Trophoblast cell (in vitro differentiated cells and primary cell): Measurements from ENCODE around the gene IL31.

Experiments used
- DNase-seq, 2 donors: peaks; one replicate each; pipeline ENCODE4 v3.0.0-alpha.2; 2016
- H2AFZ ChIP-seq: 2 replicates; pipeline ENCODE4 v1.6.1; 2013; ENCODE audit warnings: low read length, moderate library complexity, mild to moderate bottlenecking; ENCODE audit not compliant: insufficient read depth, poor library complexity
- H2AK5ac ChIP-seq: 2 replicates; pipeline ENCODE4 v1.6.1; 2013; ENCODE audit warnings: mild to moderate bottlenecking, low read length
- H2BK120ac ChIP-seq: 2 replicates; pipeline ENCODE4 v1.6.1; 2013; ENCODE audit warnings: low read length, mild to moderate bottlenecking, moderate library complexity; ENCODE audit not compliant: insufficient read depth, poor library complexity
- H2BK12ac ChIP-seq: 2 replicates; pipeline ENCODE4 v1.6.1; 2013; ENCODE audit warnings: mild to moderate bottlenecking, low read length, moderate library complexity
- H2BK5ac ChIP-seq: 2 replicates; pipeline ENCODE4 v1.6.1; 2013; ENCODE audit warnings: low read length, low read depth, moderate library complexity, mild to moderate bottlenecking; ENCODE audit not compliant: poor library complexity
- H3K14ac ChIP-seq: 2 replicates; pipeline ENCODE4 v1.6.1; 2013; ENCODE audit warnings: mild to moderate bottlenecking, low read length
- H3K18ac ChIP-seq: 2 replicates; pipeline ENCODE4 v1.6.1; 2013; ENCODE audit warnings: mild to moderate bottlenecking, low read length
- H3K23ac ChIP-seq: 2 replicates; pipeline ENCODE4 v1.6.1; 2013; ENCODE audit warnings: low read length
- H3K27ac ChIP-seq: 2 replicates; pipeline ENCODE4 v1.5.1; 2013; ENCODE audit warnings: low read depth, mild to moderate bottlenecking, inconsistent platforms, low read length, moderate library complexity
- H3K27me3 ChIP-seq: 2 replicates; pipeline ENCODE4 v1.6.1; 2013; ENCODE audit warnings: inconsistent platforms, mild to moderate bottlenecking, low read length, moderate library complexity; ENCODE audit not compliant: insufficient read depth
- H3K36me3 ChIP-seq, 2 experiments: 1 replicate in 1 of 2; 2 replicates in 1 of 2; pipeline ENCODE4 v1.6.1; 2013; ENCODE audit warnings: low read length in 2 of 2, mild to moderate bottlenecking in 2 of 2, moderate library complexity in 1 of 2; ENCODE audit not compliant: insufficient read depth in 2 of 2, control insufficient read depth in 1 of 2
- H3K4ac ChIP-seq: 2 replicates; pipeline ENCODE4 v1.6.1; 2013; ENCODE audit warnings: low read depth, mild to moderate bottlenecking, low read length, moderate library complexity
- H3K4me1 ChIP-seq, 2 experiments: 1 replicate in 1 of 2; 2 replicates in 1 of 2; pipeline ENCODE4 v1.6.1; 2013; ENCODE audit warnings: low read length in 2 of 2, mild to moderate bottlenecking in 2 of 2, moderate library complexity in 1 of 2; ENCODE audit not compliant: insufficient read depth in 2 of 2, control insufficient read depth in 1 of 2
- H3K4me2 ChIP-seq: 2 replicates; pipeline ENCODE4 v1.6.1; 2013; ENCODE audit warnings: inconsistent platforms, mild to moderate bottlenecking, low read length, moderate library complexity
- H3K4me3 ChIP-seq: 2 replicates; pipeline ENCODE4 v1.5.1; 2013; ENCODE audit warnings: mild to moderate bottlenecking, low read depth, low read length, inconsistent platforms
- H3K79me1 ChIP-seq: one replicate; pipeline ENCODE4 v1.6.1; 2013; ENCODE audit warnings: low read length
- H3K79me2 ChIP-seq: 2 replicates; pipeline ENCODE4 v1.6.1; 2013; ENCODE audit warnings: low read length, mild to moderate bottlenecking; ENCODE audit not compliant: control insufficient read depth, insufficient read depth, poor library complexity
- H3K9ac ChIP-seq: 2 replicates; pipeline ENCODE4 v1.6.1; 2013; ENCODE audit warnings: mild to moderate bottlenecking, low read length
- H3K9me3 ChIP-seq: 2 replicates; pipeline ENCODE4 v1.6.1; 2013; ENCODE audit warnings: low read depth, mild to moderate bottlenecking, control low read depth, inconsistent platforms, low read length; ENCODE audit not compliant: insufficient read depth
- H4K12ac ChIP-seq: 2 replicates; pipeline ENCODE4 v1.6.1; 2013; ENCODE audit warnings: low read depth, mild to moderate bottlenecking, low read length, moderate library complexity
- H4K8ac ChIP-seq: 2 replicates; pipeline ENCODE4 v1.6.1; 2013; ENCODE audit warnings: low read depth, mild to moderate bottlenecking, low read length, moderate library complexity
- H4K91ac ChIP-seq: one replicate; pipeline ENCODE4 v1.6.1; 2013; ENCODE audit warnings: low read depth, mild to moderate bottlenecking, low read length, moderate library complexity
- WGBS: extraction: QIAGEN DNeasy Blood & Tissue Kit; methylation state at CpG from one replicate; pipeline ENCODE4 v1.1.7; 2013; ENCODE audit warnings: missing lambda C conversion rate; ENCODE audit not compliant: insufficient read length, insufficient coverage; ENCODE audit errors: extremely low coverage; 5-methylcytosine and 5-hydroxymethylcytosine counted together

IL31 gene

GRCh38 chr12:122166422-122167349 lies 7.3 kb downstream of the IL31 start:
- no CpG with 5 or more reads among the region's 22 CpGs for WGBS
- no peak for DNase-seq
- no peak overlapping the region for H3K4me3 ChIP-seq

GRCh38 chr12:122162976-122163375 lies 11.0 kb downstream of the IL31 start:
- H3K18ac ChIP-seq, result no peak overlapping the region
- no peak overlapping the region for H2AK5ac ChIP-seq
- H2AFZ ChIP-seq, result no peak overlapping the region
- no peak overlapping the region for H3K27ac ChIP-seq
- no peak overlapping the region for H3K23ac ChIP-seq
- H3K4me3 ChIP-seq, result no peak overlapping the region
- H3K36me3 ChIP-seq, result no peaks in the 10 kb centered on the region
- H3K4me2 ChIP-seq, result no peak overlapping the region
- H3K9ac ChIP-seq, result no peak overlapping the region
- H3K4me1 ChIP-seq, result no peaks in the 10 kb centered on the region
- WGBS, result no CpG with 5 or more reads among the region's 3 CpGs
- DNase-seq, result no peak
- H4K91ac ChIP-seq, result no peak overlapping the region
- H3K9me3 ChIP-seq, result no peaks in the 10 kb centered on the region
- no peaks in the 10 kb centered on the region for H3K79me1 ChIP-seq
- no peaks in the 10 kb centered on the region for H3K27me3 ChIP-seq
- no peaks in the 10 kb centered on the region for H3K79me2 ChIP-seq
- H2BK12ac ChIP-seq, result no peak overlapping the region
- H2BK5ac ChIP-seq, result no peak overlapping the region
- H4K8ac ChIP-seq, result no peak overlapping the region
- H3K14ac ChIP-seq, result no peak overlapping the region
- no peak overlapping the region for H3K4ac ChIP-seq
- no peak overlapping the region for H2BK120ac ChIP-seq
- no peak overlapping the region for H4K12ac ChIP-seq

More at GRCh38 chr12:122166422-122167349, 7.3 kb downstream of the IL31 start:
- no peaks in the 10 kb centered on the region for H3K36me3 ChIP-seq
- no peak overlapping the region for H3K23ac ChIP-seq
- H3K18ac ChIP-seq, result no peak overlapping the region
- no peaks in the 10 kb centered on the region for H3K27me3 ChIP-seq
- no peak overlapping the region for H2BK12ac ChIP-seq
- H3K4me2 ChIP-seq, result no peak overlapping the region
- no peak overlapping the region for H2BK5ac ChIP-seq
- no peak overlapping the region for H3K27ac ChIP-seq
- no peaks in the 10 kb centered on the region for H3K4me1 ChIP-seq
- no peak overlapping the region for H3K4ac ChIP-seq
- H4K12ac ChIP-seq, result no peak overlapping the region
- H4K91ac ChIP-seq, result no peak overlapping the region
- H2AFZ ChIP-seq, result no peak overlapping the region
- no peak overlapping the region for H2BK120ac ChIP-seq
- no peak overlapping the region for H3K14ac ChIP-seq
- H3K9me3 ChIP-seq, result no peaks in the 10 kb centered on the region
- no peaks in the 10 kb centered on the region for H3K79me1 ChIP-seq
- no peaks in the 10 kb centered on the region for H3K79me2 ChIP-seq
- no peak overlapping the region for H2AK5ac ChIP-seq
- no peak overlapping the region for H4K8ac ChIP-seq
- H3K9ac ChIP-seq, result no peak overlapping the region

GRCh38 chr12:122161682-122162081 lies 12.3 kb downstream of the IL31 start:
- H3K14ac ChIP-seq, result no peak overlapping the region
- no peak overlapping the region for H3K23ac ChIP-seq
- no peak overlapping the region for H3K4me2 ChIP-seq
- no peak overlapping the region for H4K8ac ChIP-seq
- no peak overlapping the region for H3K4me3 ChIP-seq
- H2AFZ ChIP-seq, result no peak overlapping the region
- no peaks in the 10 kb centered on the region for H3K36me3 ChIP-seq
- WGBS, result no CpG with 5 or more reads among the region's 8 CpGs
- H3K4me1 ChIP-seq, result no peaks in the 10 kb centered on the region
- no peak overlapping the region for H2AK5ac ChIP-seq
- no peak overlapping the region for H4K12ac ChIP-seq
- no peak overlapping the region for H3K4ac ChIP-seq
- no peaks in the 10 kb centered on the region for H3K9me3 ChIP-seq
- no peaks in the 10 kb centered on the region for H3K79me2 ChIP-seq
- H3K27me3 ChIP-seq, result no peaks in the 10 kb centered on the region
- no peak overlapping the region for H3K9ac ChIP-seq
- H3K27ac ChIP-seq, result no peak overlapping the region
- H3K18ac ChIP-seq, result no peak overlapping the region
- no peak for DNase-seq
- no peak overlapping the region for H2BK5ac ChIP-seq
- no peak overlapping the region for H4K91ac ChIP-seq
- H2BK120ac ChIP-seq, result no peak overlapping the region
- no peak overlapping the region for H2BK12ac ChIP-seq
- H3K79me1 ChIP-seq, result no peaks in the 10 kb centered on the region

GRCh38 chr12:122160761-122161160 lies 13.3 kb downstream of the IL31 start:
- no peak overlapping the region for H4K8ac ChIP-seq
- H2BK120ac ChIP-seq, result no peak overlapping the region
- H2BK5ac ChIP-seq, result no peak overlapping the region
- no peak overlapping the region for H3K4me3 ChIP-seq
- no peak overlapping the region for H3K23ac ChIP-seq
- no peaks in the 10 kb centered on the region for H3K36me3 ChIP-seq
- H3K9ac ChIP-seq, result no peak overlapping the region
- no peaks in the 10 kb centered on the region for H3K9me3 ChIP-seq
- no peak overlapping the region for H4K91ac ChIP-seq
- no peak overlapping the region for H4K12ac ChIP-seq
- no peaks in the 10 kb centered on the region for H3K4me1 ChIP-seq
- H3K4me2 ChIP-seq, result no peak overlapping the region
- H3K27ac ChIP-seq, result no peak overlapping the region
- no peaks in the 10 kb centered on the region for H3K79me1 ChIP-seq
- H2AFZ ChIP-seq, result no peak overlapping the region
- no peaks in the 10 kb centered on the region for H3K79me2 ChIP-seq
- no peak overlapping the region for H3K14ac ChIP-seq
- H2BK12ac ChIP-seq, result no peak overlapping the region
- no peaks in the 10 kb centered on the region for H3K27me3 ChIP-seq
- DNase-seq, result no peak
- H3K18ac ChIP-seq, result no peak overlapping the region
- no peak overlapping the region for H2AK5ac ChIP-seq
- no CpG with 5 or more reads among the region's 11 CpGs for WGBS
- H3K4ac ChIP-seq, result no peak overlapping the region
